GM21529 (cell line): Measurements from ENCODE around the gene APOBEC3H.

Experiments used
- ATAC-seq: cut with Tn5 transposase; IDR thresholded peaks from one replicate; pipeline ENCODE4 v1.9.1; 2021; ENCODE audit not compliant: unreplicated experiment

The APOBEC3H gene

DNA sequence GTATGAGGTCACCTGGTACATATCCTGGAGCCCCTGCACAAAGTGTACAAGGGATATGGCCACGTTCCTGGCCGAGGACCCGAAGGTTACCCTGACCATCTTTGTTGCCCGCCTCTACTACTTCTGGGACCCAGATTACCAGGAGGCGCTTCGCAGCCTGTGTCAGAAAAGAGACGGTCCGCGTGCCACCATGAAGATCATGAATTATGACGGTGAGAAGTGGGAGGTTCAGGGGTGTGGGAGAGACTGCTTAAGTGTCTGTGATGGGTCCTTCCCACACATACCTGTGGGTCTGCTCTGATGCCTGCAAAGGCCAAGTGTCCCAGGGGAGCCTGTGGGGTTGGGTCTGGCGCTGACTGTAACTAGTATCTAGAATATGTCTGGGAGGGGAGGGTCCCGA is 16.0 kb upstream of the APOBEC3H start:
- no peak for ATAC-seq

DNA sequence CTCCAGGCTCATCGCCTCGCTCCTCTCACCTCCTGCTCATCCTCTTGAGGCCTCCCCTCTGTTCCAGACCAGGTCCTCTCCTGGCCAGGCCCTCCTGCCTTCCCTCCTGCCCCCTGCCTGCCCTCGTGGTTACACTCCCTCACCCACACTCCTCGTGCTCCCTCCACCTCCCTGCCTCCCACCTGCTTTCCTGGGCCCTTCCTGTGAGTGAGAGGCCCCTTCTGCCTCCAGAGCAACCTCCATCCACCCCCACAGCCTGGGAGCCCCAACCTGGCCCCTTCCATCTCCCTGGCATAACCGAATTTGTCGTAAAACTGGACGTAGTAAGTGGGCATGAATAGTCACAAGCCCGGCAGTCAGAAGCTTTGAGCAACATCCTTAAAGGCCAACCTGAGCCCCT is 15.4 kb upstream of the APOBEC3H start:
- ATAC-seq = no peak

DNA sequence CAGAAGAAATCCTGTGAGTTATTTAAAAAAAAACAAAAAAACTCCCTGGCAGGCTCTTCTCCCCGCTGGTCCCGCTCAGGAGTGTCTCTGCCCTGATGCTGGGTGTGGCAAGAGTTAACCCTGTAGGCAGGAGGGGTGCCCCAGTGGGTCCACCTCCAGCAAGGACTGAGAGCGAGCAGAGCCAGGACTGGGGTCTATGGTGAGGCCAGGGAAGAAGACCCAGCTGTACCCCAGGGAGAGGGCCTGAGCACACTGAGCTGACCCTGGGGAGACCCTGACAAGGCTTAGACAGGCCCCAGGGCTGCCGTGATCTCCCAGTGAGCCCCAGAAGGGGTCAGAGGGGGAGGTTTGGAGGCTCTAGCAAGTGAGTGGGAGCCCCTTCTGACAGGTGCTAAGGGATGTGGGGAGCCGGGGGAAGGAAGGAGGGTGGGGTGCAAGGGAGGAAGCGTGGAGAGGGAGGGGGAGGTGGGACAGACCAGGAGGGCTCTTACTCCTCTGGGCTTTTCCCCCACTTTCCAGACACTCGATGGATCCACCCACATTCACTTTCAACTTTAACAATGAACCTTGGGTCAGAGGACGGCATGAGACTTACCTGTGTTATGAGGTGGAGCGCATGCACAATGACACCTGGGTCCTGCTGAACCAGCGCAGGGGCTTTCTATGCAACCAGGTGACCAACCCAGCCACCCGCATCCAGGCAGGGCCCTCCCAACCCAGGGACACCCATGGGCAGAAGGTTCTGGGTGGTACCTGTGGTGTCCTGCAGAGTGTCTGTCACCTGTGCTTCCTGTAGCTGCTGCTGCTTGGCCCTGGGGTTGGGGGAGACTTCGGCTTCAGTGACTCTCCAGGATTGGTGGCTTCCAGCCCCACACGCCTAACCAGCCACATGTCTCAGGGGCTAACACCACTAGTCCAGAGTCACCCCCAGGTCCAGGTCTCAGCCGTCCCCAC is 13.6 kb upstream of the APOBEC3H start:
- ATAC-seq = no peak

DNA sequence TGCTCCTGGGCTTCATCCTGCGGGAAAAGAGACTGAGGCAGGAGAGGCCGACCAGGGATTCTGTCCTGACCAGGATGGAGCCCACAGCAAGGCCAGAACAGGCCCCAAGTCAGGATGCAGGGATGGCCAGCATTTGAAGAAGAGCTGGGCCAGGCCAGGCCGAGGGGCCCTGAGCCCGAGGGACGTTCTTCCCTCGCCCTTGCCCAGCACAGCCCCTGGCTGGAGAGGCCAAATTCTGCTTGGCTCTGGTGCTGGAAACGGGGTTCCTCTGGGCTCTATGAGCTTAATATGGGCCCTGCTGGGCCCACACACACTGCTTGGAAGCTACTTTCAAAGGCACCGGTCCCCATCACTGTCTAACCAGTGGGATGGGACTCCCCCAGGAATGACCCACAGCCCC is 12.4 kb upstream of the APOBEC3H start:
- ATAC-seq = no peak

DNA sequence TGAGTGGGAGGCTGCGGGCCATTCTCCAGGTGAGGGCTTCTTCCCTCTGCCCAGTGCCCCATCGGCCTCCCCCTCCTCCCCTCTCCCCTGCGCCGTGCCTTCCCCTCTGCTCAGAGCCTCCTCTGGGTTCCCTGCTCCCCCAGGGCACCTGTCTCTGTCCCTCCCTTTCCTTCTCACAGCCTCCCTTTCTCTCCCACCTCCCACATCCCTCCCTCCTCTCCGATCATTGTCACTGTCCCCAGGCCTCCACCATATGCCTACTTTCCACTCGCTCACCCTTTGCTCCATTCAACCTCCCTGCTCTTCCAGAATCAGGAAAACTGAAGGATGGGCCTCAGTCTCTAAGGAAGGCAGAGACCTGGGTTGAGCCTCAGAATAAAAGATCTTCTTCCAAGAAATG is 9.9 kb upstream of the APOBEC3H start:
- ATAC-seq = no peak

DNA sequence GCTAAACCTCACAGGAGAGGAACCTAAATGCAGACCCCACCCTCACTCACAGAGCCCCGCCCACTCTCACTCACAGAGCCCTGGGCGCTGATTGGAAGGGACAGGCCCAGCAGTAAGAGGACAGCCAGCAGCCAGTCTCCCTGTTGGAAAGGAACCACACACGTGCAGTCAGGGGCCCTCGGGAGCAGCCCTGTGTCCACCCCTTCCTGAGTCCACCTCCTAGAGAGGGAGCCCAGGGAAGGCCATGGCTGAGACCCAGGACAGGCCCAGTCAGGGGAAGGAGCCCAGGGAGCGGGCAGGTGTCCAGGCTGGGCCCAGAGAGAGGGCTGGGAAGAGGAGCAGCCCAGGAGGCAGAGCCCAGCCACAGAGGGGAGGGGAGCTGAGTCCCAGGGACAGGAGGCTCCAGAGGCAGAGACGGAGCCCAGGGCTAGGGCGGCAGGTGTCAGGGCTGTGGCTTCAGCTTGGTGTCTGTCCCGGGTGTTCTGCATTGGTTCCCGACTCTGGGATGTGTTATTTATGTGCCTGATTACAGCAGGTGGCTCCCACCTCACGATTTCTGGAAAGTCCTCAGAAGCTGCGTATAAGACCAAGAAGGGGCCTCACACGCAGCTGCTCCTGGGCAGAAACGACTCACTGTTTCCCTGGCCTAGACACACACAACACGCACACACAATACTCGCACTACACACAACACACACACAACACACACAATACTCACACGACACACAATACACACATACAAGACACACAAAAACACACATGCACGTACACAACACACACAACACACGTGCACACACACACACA is 9.0 kb upstream of the APOBEC3H start:
- ATAC-seq = no peak

DNA sequence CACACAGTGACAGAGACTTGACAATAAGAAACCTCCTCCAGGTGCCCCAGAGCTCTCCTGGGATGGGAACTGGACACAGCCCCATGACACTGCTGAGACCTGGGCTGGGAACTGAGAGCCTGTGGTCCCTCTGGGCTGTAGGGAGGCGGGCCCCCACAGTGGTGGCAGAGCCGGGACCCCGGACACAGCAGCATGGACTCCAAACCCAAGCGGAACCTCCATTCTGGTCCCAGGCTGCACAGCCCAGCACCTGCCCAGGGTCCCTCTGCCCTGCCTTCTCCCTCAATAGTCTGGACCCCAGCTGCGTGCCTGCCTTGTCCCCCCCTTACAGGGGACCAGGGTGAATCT is 8.4 kb upstream of the APOBEC3H start:
- ATAC-seq = no peak

DNA sequence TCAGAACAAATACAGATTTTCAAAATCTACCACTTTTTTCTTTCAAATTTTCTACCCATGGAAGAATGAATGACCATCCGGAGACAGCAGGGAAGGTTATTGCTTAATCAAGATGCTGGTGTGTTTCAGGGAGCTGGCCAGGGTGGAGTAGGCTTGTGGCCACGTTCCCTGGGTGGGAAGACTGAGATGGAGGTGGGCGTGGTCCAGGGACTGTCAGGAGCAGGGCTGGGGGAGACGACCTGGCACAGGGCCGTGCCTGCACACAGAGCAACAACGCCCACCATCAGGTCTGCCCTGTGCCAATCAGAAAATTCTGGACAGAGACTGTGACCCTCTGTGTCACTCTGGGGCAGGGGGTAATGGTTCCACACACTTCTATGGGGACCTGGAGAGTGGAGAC is 7.1 kb upstream of the APOBEC3H start:
- ATAC-seq = no peak

DNA sequence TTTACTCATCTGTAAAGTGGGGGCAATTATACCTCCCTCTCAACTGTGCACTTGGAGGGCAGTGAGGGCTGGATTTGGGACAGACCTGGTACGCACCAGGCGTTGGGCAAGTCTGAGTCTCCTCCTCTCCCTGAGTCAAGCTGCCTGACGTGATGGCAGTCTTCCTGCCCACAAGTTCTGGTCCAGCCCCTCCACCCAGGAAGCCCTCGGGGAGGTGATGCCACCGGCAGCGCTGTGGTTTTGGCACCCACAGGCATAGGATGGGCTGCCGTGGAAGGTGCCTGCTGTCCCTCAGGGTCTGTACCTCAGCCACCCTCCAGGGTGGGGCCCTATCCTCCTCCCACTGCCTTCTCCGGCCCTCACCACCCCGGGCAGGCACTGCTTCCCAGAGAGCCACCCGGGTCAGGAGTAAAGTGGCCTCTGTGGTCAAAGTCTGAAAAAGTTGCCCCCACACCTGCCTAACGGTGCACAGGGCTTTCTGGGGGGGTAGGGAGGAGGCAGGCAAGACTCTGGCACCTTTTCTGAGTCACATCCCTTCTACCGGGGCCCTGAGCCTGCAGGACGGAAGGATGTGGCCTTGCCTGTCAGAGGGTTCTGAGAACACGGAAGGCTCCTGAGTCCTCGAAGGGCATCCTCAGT is 6.5 kb upstream of the APOBEC3H start:
- no peak for ATAC-seq

DNA sequence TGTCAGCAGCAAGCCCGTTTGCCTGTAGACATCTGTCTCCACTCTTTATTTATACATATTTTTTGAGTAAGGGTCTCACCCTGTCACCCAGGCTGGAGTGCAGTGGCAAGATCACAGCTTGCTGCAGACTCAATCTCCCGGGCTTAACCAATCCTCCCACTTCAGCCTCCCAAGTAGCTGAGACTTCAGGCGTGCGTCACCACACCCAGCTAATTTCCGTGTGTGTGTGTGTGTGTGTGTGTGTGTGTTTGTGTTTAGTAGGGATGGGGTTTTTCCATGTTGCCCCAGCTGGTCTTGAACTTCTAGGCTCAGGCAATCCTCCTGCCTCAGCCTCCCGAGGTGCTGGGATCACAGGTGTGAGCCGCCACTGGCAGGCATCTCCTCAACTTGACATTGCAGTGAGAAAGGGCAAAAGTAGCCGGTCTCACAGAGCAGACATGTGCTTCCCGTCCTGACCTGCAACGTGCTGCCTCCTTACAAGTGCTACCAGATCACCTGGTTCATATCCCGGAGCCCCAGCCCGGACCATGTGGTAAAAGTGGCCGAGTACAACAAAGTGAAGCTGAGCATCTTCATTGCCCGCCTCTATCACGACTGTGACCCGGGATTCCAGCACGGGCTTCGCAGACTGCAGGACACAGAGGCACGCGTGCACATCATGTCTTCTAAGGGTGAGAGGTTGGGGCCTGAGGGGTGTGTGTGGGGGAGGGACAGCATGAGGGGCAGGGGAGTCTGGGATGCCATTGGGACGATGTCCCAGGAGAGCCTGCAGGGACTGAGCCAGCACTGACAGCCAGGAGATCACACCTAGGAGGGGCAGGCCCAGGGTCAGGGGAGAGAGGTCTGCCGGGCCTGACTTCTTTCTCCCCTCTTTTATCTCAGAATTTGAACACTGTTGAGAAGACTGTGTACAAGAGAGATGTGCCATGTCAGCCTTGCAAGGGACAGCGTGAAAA is 5.6 kb upstream of the APOBEC3H start:
- no peak for ATAC-seq

DNA sequence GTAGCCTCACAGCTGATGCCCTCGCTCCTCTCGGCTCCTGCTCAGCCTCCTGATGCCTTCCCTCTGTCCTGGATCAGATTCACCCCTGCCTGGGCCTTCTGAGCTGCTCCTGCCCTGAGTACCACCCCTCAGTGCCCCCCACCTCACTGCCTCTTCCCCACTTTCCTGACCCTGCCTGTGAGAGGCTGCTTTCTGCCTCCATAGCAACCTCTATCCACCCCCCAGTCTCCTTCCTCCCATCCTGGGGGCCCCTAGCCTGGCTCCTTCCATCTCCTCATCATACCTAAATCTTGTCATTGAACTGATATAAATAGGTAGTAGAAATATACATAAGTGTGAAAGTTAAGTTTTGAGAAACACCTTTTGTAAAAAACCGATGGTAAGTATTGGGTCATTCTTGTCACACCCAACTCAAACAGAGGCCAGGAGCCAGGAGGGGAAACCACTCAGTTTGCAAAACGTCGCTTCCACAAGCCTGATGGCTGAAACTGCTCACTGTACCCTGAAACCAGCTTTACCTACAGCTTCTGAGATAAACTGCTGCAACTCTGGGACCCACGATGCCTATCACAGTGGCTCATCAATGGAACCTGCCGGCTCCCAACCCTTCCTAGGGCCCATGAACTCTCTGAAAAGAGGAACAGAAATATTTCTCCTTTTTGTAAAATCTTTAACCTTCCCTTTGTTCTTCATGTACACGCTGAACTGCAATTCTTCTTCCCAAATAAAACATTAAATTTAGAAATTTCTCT is 4.8 kb upstream of the APOBEC3H start:
- ATAC-seq = no peak

DNA sequence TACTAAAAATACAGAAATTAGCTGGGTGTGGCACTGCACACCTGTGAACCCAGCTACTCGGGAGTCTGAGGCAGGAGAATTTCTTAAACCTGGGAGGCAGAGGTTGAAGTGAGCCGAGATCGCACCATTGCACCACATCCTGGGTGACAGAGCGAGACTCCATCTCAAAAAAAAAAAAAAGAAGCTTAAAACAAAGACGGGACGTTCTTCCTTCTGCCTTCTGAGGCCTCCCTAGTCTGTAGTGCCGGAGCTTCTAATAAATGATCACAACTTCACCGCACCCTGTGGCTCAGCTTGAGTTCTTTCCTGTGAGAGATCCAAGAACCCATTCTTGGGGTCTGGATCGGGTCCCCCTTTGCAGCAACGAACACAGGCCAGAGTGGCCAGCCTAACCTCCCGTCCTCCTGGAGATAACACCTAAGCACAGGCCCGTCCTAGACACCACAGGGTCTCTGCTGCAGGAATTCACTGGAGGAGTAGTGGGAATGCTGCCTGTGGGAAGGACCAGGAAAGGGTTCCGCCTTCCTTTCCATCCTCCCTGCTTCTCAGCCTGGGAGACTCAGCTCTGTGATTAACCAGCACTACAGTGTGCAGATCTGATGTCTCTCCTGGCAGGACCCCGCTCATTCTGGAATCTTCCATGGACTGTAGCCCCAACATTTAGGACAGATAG is 2.2 kb upstream of the APOBEC3H start:
- ATAC-seq = no peak

DNA sequence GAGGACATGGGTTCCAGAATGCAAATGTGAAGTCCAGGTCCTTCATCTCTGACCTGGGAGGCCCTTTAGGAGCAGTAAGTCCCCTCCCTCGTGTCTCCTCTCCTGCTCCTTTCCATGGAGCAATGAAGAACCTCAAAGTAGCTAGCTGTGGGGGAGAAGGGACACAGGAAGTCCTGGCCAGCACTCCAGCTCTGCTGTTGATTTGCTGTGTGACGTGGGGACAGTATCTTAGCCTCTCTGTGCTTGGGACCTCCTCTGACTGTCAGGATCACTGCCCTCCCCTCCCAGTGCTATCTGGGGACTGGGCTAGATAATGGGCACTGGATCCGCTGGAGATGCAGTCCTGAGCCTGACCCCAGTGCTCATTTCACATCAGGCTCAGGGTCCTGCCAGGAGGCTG is 1.1 kb upstream of the APOBEC3H start:
- ATAC-seq = no peak

DNA sequence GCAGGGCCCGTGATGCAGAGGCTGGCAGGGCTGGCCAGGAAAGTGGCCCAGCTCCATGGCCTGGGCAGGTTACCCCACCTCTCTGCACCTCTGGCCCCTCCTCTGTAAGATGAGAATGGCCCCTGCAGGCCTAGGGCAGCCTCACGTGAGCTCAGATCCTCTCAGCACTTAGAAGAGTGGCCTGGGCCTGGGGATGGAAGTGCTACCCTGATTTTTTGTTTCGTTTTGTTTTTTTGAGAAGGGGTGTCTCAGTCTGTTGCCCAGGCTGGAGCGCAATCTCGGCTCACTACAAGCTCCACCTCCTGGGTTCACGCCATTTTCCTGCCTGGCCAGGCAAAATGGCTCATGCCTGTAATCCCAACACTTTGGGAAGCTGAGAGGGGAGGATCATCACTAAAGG is 982 bp downstream of the APOBEC3H start:
- ATAC-seq = no peak

DNA sequence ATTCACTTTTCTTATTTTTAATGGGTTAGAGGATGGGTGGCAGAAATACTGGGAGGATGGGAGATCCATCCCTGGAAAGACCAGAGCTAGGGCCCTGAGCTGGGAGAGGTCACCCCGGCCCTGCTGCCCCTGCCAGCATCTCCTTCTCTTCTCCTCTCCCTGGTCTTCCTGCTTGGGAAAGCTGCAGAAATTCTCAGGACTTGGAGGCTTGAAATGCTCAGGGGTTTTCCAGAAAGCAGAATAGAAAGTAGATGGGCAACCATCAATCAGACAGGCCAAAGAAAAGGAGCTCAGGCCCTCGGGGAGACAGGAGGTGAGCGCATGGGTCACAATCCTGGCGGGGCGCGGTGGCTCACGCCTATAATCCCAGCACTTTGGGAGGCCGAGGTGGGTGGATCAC is 1.5 kb downstream of the APOBEC3H start:
- no peak for ATAC-seq

DNA sequence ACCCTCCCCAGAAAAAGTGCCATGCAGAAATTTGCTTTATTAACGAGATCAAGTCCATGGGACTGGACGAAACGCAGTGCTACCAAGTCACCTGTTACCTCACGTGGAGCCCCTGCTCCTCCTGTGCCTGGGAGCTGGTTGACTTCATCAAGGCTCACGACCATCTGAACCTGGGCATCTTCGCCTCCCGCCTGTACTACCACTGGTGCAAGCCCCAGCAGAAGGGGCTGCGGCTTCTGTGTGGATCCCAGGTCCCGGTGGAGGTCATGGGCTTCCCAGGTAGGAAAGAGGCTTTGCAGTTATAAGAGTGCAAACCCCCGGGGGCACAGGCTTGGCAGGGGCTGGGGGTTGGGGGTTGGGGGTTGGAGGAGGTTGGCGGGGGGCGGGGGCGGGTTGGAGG is 4.2 kb downstream of the APOBEC3H start:
- no peak for ATAC-seq

DNA sequence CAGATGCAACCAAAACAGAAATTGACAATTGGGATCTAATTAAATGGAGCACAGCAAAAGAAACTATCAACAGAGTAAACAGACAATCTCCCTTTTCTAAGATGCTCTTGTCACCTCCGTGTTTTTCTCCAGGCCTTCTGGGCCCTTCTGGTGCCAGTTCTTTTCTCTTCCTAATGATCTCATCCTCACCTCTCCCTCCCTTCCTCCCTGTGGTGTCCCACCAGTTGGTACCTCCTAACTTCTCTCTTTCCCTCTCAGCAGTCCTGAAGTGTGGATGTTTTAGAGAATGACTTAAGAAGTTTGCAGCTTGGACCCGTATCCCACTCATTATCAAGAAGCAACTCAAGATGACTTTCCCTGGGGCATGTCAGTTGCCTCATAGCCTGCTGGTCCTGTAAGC is 6.4 kb downstream of the APOBEC3H start:
- ATAC-seq = no peak

DNA sequence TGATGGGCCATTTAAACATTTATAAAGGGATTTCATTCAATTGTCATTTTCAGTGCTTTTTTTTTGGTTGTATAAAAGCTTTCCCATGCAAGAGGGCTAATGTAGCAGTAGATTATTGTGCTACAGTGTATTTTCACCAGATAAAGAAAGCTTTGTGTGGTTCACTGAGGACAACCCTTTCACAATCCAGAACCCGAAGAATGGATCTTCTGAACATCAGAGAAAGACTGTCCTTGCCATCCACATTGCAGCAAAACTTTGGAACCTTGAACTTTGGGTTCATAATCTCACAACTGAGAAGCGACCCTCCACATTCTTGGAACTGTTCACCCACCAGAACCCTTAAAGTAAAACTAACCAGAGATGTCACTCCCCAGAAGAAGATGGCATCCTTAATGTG is 9.3 kb downstream of the APOBEC3H start:
- no peak for ATAC-seq

DNA sequence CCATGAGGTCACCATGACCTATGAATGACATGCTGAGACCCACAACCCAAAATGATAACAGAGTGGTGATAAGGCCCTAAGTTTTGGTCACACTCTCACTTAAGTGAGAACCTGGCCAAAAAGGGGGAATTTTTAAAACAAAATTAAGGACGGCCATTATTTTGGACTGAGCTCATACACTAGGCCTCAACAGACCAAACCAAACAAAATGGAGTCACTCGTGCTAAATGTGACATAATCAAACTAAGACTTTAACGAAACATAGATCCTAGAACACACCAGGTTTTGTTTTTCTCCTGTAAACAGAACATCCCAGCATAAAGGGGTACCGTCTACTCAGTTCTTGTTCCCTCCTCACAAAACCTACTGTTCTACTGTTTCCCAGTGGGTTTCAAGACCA is 11.4 kb downstream of the APOBEC3H start:
- ATAC-seq = no peak
